GM10248 (cell line): ENCODE results near the gene CREB3L1.

ENCODE experiments used
- CTCF ChIA-PET: fragments of 300-600 bp; sonication (Branson Sonifier 250); formaldehyde crosslinking; extraction: SDS; loops from one replicate; lab custom pipeline; 2021; ENCODE audit warnings: antibody characterized with exemption; lab: Yijun Ruan, JAX
- POLR2A ChIA-PET: fragments of 350-650 bp; sonication (Branson Sonifier 250); formaldehyde crosslinking; extraction: SDS; loops from one replicate; lab custom pipeline; 2020; ENCODE audit warnings: antibody characterized with exemption; lab: Yijun Ruan, JAX
- DNase-seq: peaks from one replicate; pipeline ENCODE4 v3.0.0; 2012; ENCODE audit errors: extremely low spot score
- TF ChIP-seq, protein P1 (sequence below): IDR thresholded peaks from 2 replicates; pipeline ENCODE4 v1.5.1; 2012; ENCODE audit warnings: mild to moderate bottlenecking, low read depth; ENCODE audit errors: extremely low read depth, missing control alignments, control extremely low read depth

Gene CREB3L1

DNA sequence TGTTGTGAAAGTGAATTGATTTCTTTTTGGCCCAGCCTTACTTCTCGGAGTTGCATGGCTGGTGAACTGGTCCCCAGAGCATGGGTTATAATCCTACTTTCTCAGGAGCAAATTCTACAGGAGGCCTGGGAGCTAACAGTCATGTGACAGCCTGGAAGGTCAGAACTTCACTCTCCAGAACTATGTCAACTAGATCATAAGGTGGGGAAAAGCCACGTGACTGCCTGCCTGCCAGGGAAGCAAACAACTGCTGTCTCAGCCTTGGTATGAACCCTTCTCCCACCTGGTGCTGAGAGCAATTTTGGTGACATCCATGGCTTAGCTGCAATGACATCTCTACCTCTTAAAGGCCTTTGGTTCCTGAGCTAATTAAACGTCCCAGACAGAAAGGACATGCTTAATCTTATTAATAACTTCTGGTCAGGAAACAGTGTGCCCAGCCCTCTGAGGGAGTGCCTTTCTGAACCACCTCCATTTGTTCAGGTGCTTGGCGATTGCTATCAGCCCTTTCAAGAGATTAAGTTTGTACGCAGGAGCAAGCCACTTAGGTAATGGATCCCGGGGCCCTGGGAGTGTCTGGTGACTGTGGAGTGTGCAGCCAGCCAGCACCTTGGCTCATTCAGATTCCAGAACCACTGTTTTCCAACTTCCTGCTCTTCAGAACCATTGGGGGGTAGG is 1.4 kb upstream of the CREB3L1 start:
- TF ChIP-seq, protein P1, sequence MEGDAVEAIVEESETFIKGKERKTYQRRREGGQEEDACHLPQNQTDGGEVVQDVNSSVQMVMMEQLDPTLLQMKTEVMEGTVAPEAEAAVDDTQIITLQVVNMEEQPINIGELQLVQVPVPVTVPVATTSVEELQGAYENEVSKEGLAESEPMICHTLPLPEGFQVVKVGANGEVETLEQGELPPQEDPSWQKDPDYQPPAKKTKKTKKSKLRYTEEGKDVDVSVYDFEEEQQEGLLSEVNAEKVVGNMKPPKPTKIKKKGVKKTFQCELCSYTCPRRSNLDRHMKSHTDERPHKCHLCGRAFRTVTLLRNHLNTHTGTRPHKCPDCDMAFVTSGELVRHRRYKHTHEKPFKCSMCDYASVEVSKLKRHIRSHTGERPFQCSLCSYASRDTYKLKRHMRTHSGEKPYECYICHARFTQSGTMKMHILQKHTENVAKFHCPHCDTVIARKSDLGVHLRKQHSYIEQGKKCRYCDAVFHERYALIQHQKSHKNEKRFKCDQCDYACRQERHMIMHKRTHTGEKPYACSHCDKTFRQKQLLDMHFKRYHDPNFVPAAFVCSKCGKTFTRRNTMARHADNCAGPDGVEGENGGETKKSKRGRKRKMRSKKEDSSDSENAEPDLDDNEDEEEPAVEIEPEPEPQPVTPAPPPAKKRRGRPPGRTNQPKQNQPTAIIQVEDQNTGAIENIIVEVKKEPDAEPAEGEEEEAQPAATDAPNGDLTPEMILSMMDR: no peak
- DNase-seq: no peak
- ChIA-PET POLR2A (no interaction called here), CTCF (interaction anchor here (1.0 to 6.8 kb wide), 5 partner anchors 10 to 39 kb away, joined by 3 to 56 read pairs (median 10); no protein-coding TSS in a partner anchor)

DNA sequence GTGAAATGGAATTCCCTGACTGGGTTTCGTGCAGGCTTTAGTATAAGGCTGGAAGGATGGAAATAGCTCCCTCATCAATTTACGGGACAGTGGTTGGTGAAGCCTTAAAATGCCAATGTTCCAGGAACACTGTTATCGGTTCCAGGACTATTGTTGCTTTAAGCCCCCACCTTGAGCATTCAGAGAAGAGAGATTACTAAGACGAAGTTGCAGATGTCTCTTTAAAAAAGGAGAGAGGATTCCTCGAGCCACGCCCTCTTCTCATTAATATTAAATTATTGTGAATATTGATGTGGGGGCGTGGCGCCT is 195 bp upstream of the CREB3L1 start:
- ChIA-PET POLR2A (no interaction called here), CTCF (interaction anchor here (1.3 to 6.8 kb wide), 10 partner anchors 11 to 74 kb away, joined by 4 to 56 read pairs (median 9); no protein-coding TSS in a partner anchor)
- TF ChIP-seq, protein P1: no peak
- peak; percentile 54 for DNase-seq

DNA sequence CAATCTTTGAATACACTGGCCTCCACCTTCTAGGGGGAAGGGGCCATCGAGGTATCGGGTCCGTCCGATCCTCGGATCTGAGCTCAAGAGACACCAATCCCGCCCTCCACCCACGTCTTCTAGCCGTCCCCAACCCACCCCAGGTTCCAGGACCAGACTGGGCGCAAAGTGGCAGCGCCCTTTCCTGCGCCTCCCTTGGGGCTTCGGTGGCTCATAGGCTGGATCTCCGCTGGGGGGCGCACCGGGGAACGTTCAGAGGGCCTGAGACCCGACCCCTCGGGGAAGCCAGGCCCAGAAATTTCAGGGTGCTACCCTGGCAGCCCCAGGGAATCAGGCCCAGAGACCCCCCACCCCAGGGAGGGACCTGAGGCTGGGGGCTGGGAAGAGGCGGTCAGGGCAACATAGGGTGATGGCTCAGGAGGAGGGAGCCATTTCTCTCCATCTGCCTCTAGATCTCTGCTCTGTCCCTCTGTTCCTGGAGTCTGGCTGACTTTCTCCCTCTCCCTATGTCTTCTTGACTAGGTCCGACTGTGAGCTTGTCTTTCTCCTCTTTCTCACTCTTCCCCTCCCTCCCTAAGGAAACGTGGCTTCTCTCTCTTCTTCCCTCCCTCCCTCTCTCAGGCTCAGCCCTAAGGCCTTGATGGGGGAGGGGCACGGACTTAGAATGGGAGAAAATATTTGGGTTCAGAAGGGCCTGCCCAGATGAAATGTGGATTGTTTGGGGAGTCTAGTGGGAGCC is 1.1 kb downstream of the CREB3L1 start:
- ChIA-PET CTCF (interaction anchor here (1.0 to 6.8 kb wide), 14 partner anchors 12 to 40 kb away, joined by 3 to 56 read pairs (median 6); no protein-coding TSS in a partner anchor), POLR2A (no interaction called here)
- no peak for DNase-seq
- TF ChIP-seq, protein P1: peak; percentile 57

DNA sequence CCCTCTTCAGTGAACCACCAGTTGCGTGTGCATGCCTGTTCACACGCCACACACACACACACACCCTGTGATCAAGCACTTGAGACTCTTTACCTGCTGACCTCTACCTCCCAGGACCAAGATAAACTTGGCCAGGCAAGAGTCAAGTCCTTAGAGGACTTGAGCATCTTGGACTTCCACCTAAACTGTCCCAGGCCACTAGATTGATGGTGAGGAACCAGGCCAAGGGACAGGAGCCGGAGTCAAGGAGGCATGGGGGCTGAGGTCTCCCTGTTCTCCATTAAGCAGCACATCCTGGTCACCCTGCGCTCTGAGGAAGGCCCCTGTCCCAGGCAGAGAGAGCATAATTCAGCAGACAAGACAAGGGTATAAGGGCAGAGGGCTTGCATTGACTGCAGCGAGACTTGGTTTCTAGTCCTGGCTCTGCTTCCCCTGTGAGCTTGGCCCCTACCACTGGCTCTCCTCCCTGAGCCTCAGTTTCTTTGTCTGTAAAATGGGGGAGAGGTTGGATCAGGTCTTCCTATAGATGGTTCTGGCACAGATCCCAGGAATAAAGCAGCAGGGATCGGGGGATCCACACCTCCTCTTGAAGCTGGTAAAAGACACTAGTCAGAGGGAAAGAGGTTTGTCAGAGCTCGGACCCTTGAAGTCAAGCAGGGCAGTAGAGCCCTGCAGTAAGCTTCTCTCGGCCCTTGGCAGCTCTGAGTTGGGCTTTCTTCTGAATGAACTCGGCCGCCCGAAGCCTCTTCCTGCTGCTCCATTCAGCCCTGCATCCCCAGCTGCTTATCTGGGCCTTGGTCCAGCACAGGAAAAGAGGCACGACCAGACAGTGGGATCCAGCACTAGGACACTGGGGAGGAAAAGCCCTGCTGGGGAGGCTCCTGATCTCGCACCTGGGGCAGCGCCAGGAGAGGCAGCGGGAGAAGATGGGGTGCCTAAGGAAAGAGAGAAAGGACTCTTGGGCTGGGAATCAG is 2.0 kb downstream of the CREB3L1 start:
- CTCF ChIA-PET: interaction anchor here (1.0 to 6.8 kb wide), 9 partner anchors 11 to 67 kb away, joined by 3 to 56 read pairs (median 5); no protein-coding TSS in a partner anchor
- no peak for DNase-seq
- POLR2A ChIA-PET: no interaction called here
- TF ChIP-seq, protein P1: no peak

DNA sequence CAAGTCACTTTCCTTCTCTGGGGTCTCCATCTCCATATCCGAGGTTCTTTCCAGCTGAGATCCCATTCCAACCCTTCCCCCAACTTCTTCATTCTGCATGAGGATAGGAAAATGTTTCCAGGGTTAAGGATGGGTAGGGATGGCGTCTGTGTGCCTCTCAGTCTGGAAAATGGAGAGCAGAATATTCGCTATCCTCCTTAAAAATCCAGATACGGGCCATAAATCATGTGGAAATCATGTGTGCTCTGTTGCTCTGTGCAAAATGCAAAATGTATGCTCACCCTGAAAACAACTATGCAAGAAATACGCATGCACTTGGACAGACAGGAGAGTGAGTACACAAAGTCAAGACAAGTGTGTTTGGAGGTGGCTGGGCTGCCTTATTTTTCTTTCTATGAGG is 3.2 kb downstream of the CREB3L1 start:
- TF ChIP-seq, protein P1: no peak
- ChIA-PET CTCF (interaction anchor here (1.9 to 6.8 kb wide), 3 partner anchors 9 to 42 kb away, joined by 4 to 56 read pairs (median 21); no protein-coding TSS in a partner anchor), POLR2A (no interaction called here)
- DNase-seq: no peak

DNA sequence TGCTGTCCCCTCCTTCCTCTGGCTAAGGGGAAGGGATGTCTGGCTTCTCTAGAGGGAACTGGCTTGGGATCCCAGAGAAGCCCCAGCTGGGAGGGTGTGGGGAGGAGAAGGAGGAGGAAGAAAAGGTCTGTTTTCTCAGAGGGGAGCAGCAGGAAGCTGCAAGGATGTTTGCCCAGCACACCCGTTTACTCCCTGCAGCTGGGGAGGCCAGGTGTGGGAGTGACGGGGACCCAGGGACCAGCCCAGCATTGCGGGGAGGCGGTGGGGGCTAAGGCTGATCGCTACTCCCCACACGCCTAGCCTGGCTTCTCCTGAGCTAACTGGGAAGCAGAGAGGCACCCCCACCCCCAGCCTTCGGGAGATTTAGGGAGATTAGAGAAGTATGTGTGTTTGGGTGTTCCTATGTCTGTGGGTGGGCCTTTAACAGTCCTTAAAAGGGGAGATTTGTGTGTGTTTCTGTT is 3.9 kb downstream of the CREB3L1 start:
- DNase-seq: no peak
- ChIA-PET CTCF (interaction anchor here (1.3 to 6.8 kb wide), 3 partner anchors 9 to 38 kb away, joined by 4 to 56 read pairs (median 6); no protein-coding TSS in a partner anchor), POLR2A (no interaction called here)
- TF ChIP-seq, protein P1: no peak
